Measurements from ENCODE around the gene NACC1.
A peak's percentile ranks its signal among the peaks of the same experiment; 100 is the strongest.
"Not testable (repeated sequence)": the region's sequence is repeated elsewhere in the genome, so short reads cannot be mapped to it uniquely, and the experiment has no call there.

The NACC1 gene

DNA sequence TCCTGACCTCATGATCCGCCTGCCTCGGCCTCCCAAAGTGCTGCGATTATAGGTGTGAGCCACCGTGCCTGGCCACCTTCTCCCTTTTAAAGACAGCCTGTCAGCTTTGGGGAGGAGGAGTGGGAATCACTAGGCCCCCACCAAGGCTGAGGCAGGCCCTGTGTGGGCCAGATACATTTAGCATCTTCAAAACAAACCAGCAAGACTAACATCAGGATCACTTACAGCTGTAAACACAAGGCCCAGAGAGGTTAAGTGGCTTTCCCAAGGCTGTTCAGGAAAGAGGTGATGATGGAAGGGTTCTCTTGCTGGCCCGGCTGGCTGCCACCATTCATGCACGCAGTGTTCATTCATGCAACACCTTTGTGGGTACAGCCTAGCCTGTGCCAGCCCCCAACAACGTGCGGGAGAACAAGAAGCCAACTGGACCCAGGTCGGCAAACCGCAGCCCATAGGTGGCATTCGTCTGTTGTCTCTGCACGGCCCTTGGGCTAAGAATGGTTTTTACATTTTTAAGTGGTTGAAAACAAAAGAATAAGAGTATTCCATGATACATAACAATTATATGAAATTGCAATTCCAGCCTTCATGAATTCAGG, 55.2 kb downstream of the NACC1 start:
- DNase-seq (ENCODE audit: low read depth in 1 of 2, low spot score in 1 of 2): no peak
- Histone ChIP-seq H3K27me3 (ENCODE audit: insufficient read depth, poor library complexity, severe bottlenecking) (no peaks in the 10 kb centered on the region), H3K27ac (replicated peaks) (no peak overlapping the region), H3K4me3 (replicated peaks; ENCODE audit: insufficient read depth, low read length) (no peak overlapping the region)
- TF ChIP-seq POLR2AphosphoS5 (IDR thresholded peaks at IDR 0.05; ENCODE audit: low read depth): no peak
- TF ChIP-seq SPI1 (IDR thresholded peaks at IDR 0.05; ENCODE audit: borderline replicate concordance, low read depth): no peak
- TF ChIP-seq GABPA (IDR thresholded peaks at IDR 0.05; ENCODE audit: low read depth): no peak
- no peak for TF ChIP-seq REST (IDR thresholded peaks at IDR 0.05; ENCODE audit: insufficient replicate concordance, low read depth)
- TF ChIP-seq CTCF (IDR thresholded peaks at IDR 0.05; ENCODE audit: insufficient read depth, low read length): no peak

GRCh38 chr19:13176345-13176744, 58.3 kb downstream of the NACC1 start:
- Histone ChIP-seq H3K27ac (replicated peaks) (no peak overlapping the region), H3K27me3 (ENCODE audit: insufficient read depth, poor library complexity, severe bottlenecking) (no peaks in the 10 kb centered on the region), H3K4me3 (replicated peaks; ENCODE audit: insufficient read depth, low read length) (no peak overlapping the region)
- TF ChIP-seq SPI1 (IDR thresholded peaks at IDR 0.05; ENCODE audit: borderline replicate concordance, low read depth) (no peak), CTCF (IDR thresholded peaks at IDR 0.05; ENCODE audit: insufficient read depth, low read length) (no peak), REST (IDR thresholded peaks at IDR 0.05; ENCODE audit: insufficient replicate concordance, low read depth) (no peak), GABPA (IDR thresholded peaks at IDR 0.05; ENCODE audit: low read depth) (no peak), POLR2AphosphoS5 (IDR thresholded peaks at IDR 0.05; ENCODE audit: low read depth) (no peak)
- DNase-seq (ENCODE audit: low read depth in 1 of 2, low spot score in 1 of 2): no peak

DNA sequence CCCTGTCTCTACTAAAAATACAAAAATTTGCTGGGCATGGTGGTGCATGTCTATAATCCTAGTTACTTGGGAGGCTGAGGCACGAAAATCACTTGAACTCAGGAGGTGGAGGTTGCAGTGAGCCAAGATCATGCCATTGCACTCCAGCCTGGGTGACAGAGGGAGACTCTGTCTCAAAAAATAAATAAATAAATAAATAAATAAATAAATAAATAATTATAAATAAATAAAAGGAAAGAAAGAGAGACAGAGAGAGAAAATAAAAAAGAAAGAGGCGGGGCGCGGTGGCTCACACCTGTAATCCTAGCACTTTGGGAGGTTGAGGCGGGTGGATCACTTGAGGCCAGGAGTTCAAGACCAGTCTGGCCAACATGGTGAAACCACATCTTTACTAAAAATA, 59.5 kb downstream of the NACC1 start:
- not testable (repeated sequence) for H3K4me3 ChIP-seq (replicated peaks; ENCODE audit: insufficient read depth, low read length); H3K27me3 ChIP-seq (ENCODE audit: insufficient read depth, poor library complexity, severe bottlenecking); DNase-seq (ENCODE audit: low read depth in 1 of 2, low spot score in 1 of 2); H3K27ac ChIP-seq (replicated peaks)

GRCh38 chr19:13178291-13178690, 60.2 kb downstream of the NACC1 start:
- not testable (repeated sequence) for H3K27me3 ChIP-seq (ENCODE audit: insufficient read depth, poor library complexity, severe bottlenecking); H3K4me3 ChIP-seq (replicated peaks; ENCODE audit: insufficient read depth, low read length)

GRCh38 chr19:13181747-13182388, 63.8 kb downstream of the NACC1 start:
- peak; percentile 49 to 78 for DNase-seq (ENCODE audit: low read depth in 1 of 2, low spot score in 1 of 2)
- TF ChIP-seq SPI1 (IDR thresholded peaks at IDR 0.05; ENCODE audit: borderline replicate concordance, low read depth) (peak; percentile 67), GABPA (IDR thresholded peaks at IDR 0.05; ENCODE audit: low read depth) (no peak), CTCF (IDR thresholded peaks at IDR 0.05; ENCODE audit: insufficient read depth, low read length) (no peak), REST (IDR thresholded peaks at IDR 0.05; ENCODE audit: insufficient replicate concordance, low read depth) (no peak), POLR2AphosphoS5 (IDR thresholded peaks at IDR 0.05; ENCODE audit: low read depth) (peak; percentile 90)
- peak overlapping the region; percentile 37 for H3K27ac ChIP-seq (replicated peaks)
- H3K4me3 ChIP-seq (replicated peaks; ENCODE audit: insufficient read depth, low read length): no peak overlapping the region
- H3K27me3 ChIP-seq (ENCODE audit: insufficient read depth, poor library complexity, severe bottlenecking): no peaks in the 10 kb centered on the region

More at GRCh38 chr19:13178291-13178690, 60.2 kb downstream of the NACC1 start:
- not testable (repeated sequence) for H3K27ac ChIP-seq (replicated peaks); DNase-seq (ENCODE audit: low read depth in 1 of 2, low spot score in 1 of 2)
